Astrocyte of the spinal cord (primary cell): ENCODE results near the gene PYCR2.

Experiments
- DNase-seq: peaks from one replicate; pipeline ENCODE4 v3.0.0; 2011; ENCODE audit warnings: low read depth, low spot score
- H3K4me3 ChIP-seq: 2 replicates; pipeline ENCODE4 v1.5.1; 2011; ENCODE audit warnings: low read depth, mild to moderate bottlenecking, low read length, moderate library complexity
- CTCF ChIP-seq: IDR thresholded peaks from 2 replicates; pipeline ENCODE4 v1.5.1; 2012; ENCODE audit warnings: low read depth, mild to moderate bottlenecking, low read length, inconsistent platforms
- in situ Hi-C: cut with HindIII; loops from 2 replicates; pipeline ENCODE4 v1.10.0; 2017; ENCODE audit warnings: low sequenced_read_pairs

PYCR2 gene

DNA sequence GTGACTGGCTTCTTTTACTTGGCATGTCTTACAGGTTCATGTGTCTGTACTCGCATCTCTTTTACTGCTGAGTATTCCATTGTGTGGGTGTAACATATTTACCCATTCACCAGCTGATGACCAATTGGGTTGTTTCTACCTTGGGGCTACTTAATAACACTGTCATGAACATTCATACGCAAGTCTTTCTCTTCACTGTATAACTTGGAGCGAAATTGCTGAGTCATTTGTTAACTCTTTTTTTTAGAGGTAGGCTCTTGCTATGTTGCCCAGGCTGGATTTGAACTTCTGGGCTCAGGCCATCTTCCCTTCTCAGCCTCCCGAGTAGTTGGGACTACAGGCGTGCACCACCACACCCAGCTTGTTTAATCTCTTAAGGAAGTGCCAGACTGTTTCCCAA is 6.5 kb downstream of the PYCR2 start:
- in situ Hi-C loops: no loop called here
- TF ChIP-seq CTCF: no peak
- H3K4me3 ChIP-seq: no peak overlapping the region
- no peak for DNase-seq

GRCh38 chr1:225917101-225917500 is 6.9 kb downstream of the PYCR2 start:
- no peak overlapping the region for H3K4me3 ChIP-seq
- TF ChIP-seq CTCF: no peak
- in situ Hi-C loops: no loop called here
- DNase-seq: no peak

DNA sequence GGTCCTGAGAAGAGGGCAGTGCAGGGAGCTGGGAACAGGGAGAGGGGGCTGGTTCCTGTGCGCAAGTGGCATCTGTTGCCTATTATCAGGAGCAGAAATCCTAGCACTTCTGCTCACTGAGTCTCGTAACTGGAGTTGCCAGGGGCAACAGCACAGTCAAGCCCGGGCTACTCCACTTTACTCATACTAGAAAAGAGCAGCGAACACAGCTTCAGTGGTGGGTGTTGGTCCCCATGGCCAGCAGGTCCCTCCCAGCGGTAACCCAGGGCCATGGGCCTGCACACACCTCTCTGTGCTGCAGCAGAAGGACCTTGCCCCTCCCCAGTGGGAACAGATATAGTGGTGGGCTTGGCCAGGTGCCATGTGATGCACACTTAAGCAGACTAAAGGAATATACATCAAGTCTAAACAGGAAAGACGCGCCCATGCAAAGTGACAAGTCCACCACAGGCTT is 8.5 kb downstream of the PYCR2 start:
- no peak for TF ChIP-seq CTCF

DNA sequence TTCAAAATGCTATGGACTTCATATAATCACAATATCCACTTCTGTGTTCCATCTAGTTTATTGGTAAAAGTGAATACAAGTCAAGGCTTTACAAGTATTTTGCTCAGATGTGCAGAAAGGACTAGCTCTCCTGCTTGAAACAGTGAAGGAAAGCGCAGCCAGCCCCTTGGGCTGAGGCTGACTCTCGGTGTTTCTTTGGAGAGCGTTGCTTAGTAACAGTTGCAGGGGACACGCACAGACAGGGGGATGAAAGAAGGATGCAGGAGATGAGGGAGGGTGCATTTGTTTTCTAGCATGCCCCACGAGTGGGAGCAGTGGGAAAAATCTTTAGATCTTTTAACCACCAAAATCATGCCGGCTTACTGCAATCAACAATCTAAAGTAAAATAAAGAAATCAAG is 9.1 kb downstream of the PYCR2 start:
- in situ Hi-C loops: no loop called here
- no peak overlapping the region for H3K4me3 ChIP-seq
- no peak for DNase-seq
- no peak for TF ChIP-seq CTCF

More for the DNA sequence above, 8.5 kb downstream of the PYCR2 start:
- in situ Hi-C loops: no loop called here
- peak; percentile 21 for DNase-seq
- H3K4me3 ChIP-seq: no peak overlapping the region

- no peak for TF ChIP-seq CTCF
- DNase-seq: no peak
- H3K4me3 ChIP-seq: no peak overlapping the region
- in situ Hi-C loops: no loop called here
These were observed 9.7 kb downstream of the PYCR2 start for GRCh38 chr1:225914391-225914790.

- no peak overlapping the region for H3K4me3 ChIP-seq
- peak; percentile 79 for TF ChIP-seq CTCF
- in situ Hi-C loops: no loop called here
- DNase-seq: peak; percentile 31
These were observed 12.6 kb downstream of the PYCR2 start for GRCh38 chr1:225911191-225912130.
